ENCODE data around the gene MASP1.

Gene MASP1

GRCh38 chr3:187276397-187277128 is 15.0 kb downstream of the MASP1 start:
- ATAC-seq: no peak

GRCh38 chr3:187274977-187275338 is 16.6 kb downstream of the MASP1 start:
- ATAC-seq: no peak
- TF ChIP-seq CSRNP3 (CRISPR knock-in tag; IDR thresholded peaks at IDR 0.05): no peak
- TF ChIP-seq TCF4 (CRISPR knock-in tag; IDR thresholded peaks at IDR 0.05; ENCODE audit: borderline replicate concordance): no peak
- TF ChIP-seq OSR1 (CRISPR knock-in tag; IDR thresholded peaks at IDR 0.05): no peak
- TF ChIP-seq ZC3H10 (CRISPR knock-in tag; IDR thresholded peaks at IDR 0.05): no peak
- no peak for TF ChIP-seq ISL1 (CRISPR knock-in tag; IDR thresholded peaks at IDR 0.05)
- no peak for TF ChIP-seq CSDC2 (CRISPR knock-in tag; IDR thresholded peaks at IDR 0.05)
- no peak for TF ChIP-seq POU6F1 (CRISPR knock-in tag; IDR thresholded peaks at IDR 0.05; ENCODE audit: borderline replicate concordance, low read depth)
- TF ChIP-seq ZNF565 (CRISPR knock-in tag; conservative IDR thresholded peaks at IDR 0.05; ENCODE audit: low read depth): no peak
- TF ChIP-seq PPARA (CRISPR knock-in tag; IDR thresholded peaks at IDR 0.05; ENCODE audit: borderline replicate concordance): no peak
- no peak for TF ChIP-seq ZFP3 (CRISPR knock-in tag; IDR thresholded peaks at IDR 0.05)
- TF ChIP-seq ZFP30 (CRISPR knock-in tag; IDR thresholded peaks at IDR 0.05): no peak
- TF ChIP-seq PATZ1 (CRISPR knock-in tag; IDR thresholded peaks at IDR 0.05; ENCODE audit: borderline replicate concordance): no peak
- no peak for TF ChIP-seq ZNF8 (CRISPR knock-in tag; IDR thresholded peaks at IDR 0.05)

More at GRCh38 chr3:187276397-187277128, 15.0 kb downstream of the MASP1 start:
- TF ChIP-seq CREB5 (CRISPR knock-in tag; IDR thresholded peaks at IDR 0.05; ENCODE audit: low read depth) (no peak), TOX (CRISPR knock-in tag; IDR thresholded peaks at IDR 0.05; ENCODE audit: borderline replicate concordance) (no peak), CSRNP3 (CRISPR knock-in tag; IDR thresholded peaks at IDR 0.05) (no peak), GLIS3 (CRISPR knock-in tag; IDR thresholded peaks at IDR 0.05) (no peak), CSDC2 (CRISPR knock-in tag; IDR thresholded peaks at IDR 0.05) (no peak), ZC3H10 (CRISPR knock-in tag; IDR thresholded peaks at IDR 0.05) (no peak), RARB (CRISPR knock-in tag; IDR thresholded peaks at IDR 0.05) (no peak), TCF4 (CRISPR knock-in tag; IDR thresholded peaks at IDR 0.05; ENCODE audit: borderline replicate concordance) (no peak), ARNTL (CRISPR knock-in tag; IDR thresholded peaks at IDR 0.05; ENCODE audit: borderline replicate concordance, low read depth) (no peak), PATZ1 (CRISPR knock-in tag; IDR thresholded peaks at IDR 0.05; ENCODE audit: borderline replicate concordance) (no peak), ESRRG (CRISPR knock-in tag; IDR thresholded peaks at IDR 0.05) (no peak), POU6F1 (CRISPR knock-in tag; IDR thresholded peaks at IDR 0.05; ENCODE audit: borderline replicate concordance, low read depth) (no peak), SNAI2 (CRISPR knock-in tag; IDR thresholded peaks at IDR 0.05) (no peak), ZNF8 (CRISPR knock-in tag; IDR thresholded peaks at IDR 0.05) (no peak), BACH2 (CRISPR knock-in tag; IDR thresholded peaks at IDR 0.05; ENCODE audit: borderline replicate concordance) (no peak), ISL1 (CRISPR knock-in tag; IDR thresholded peaks at IDR 0.05) (no peak), ZFP3 (CRISPR knock-in tag; IDR thresholded peaks at IDR 0.05) (no peak), ZNF70 (CRISPR knock-in tag; IDR thresholded peaks at IDR 0.05) (no peak)

Measured in SK-N-SH treated with all-trans-retinoic acid at 6 μM for 48 hours (cell line).